HepG2 (cell line): ENCODE measurements around the gene TRDMT1. TPM values are rescaled to one million over a fixed set of nuclear protein-coding genes. Genes with fewer than 3 reads are reported as not detected.

Experiments
- ELF1 ChIP-seq: sonication (generic); formaldehyde crosslinking; IDR thresholded peaks from 2 replicates; pipeline ENCODE4 v1.4.0; 2020; ENCODE audit warnings: missing genetic modification reagents
- HNRNPH1 ChIP-seq: fragments of 200-400 bp; formaldehyde crosslinking; optimal IDR thresholded peaks from 2 replicates; pipeline ENCODE3; 2017; ENCODE audit warnings: mild to moderate bottlenecking, low read depth, low read length
- NFKB2 ChIP-seq: sonication (generic); formaldehyde crosslinking; IDR thresholded peaks from 2 replicates; pipeline ENCODE4 v1.4.0; 2020; ENCODE audit warnings: missing genetic modification reagents, borderline replicate concordance
- PBX2 ChIP-seq: IDR thresholded peaks from 2 replicates; pipeline ENCODE4 v1.6.1; 2016; ENCODE audit warnings: control low read depth
- PRPF4 ChIP-seq: fragments of 200-400 bp; formaldehyde crosslinking; IDR thresholded peaks from 2 replicates; pipeline ENCODE4 v1.6.1; 2016; ENCODE audit warnings: low read length, low read depth; ENCODE audit not compliant: poor library complexity, severe bottlenecking
- RERE ChIP-seq: IDR thresholded peaks from 2 replicates; pipeline ENCODE4 v1.6.1; 2016; ENCODE audit warnings: low read depth, missing genetic modification reagents, missing compliant biosample characterization
- SNAPC5 ChIP-seq: sonication (generic); formaldehyde crosslinking; IDR thresholded peaks from 2 replicates; pipeline ENCODE4 v1.8.1; 2023; ENCODE audit warnings: mild to moderate bottlenecking, missing genetic modification reagents, borderline replicate concordance
- THAP9 ChIP-seq: sonication (generic); formaldehyde crosslinking; IDR thresholded peaks from 2 replicates; pipeline ENCODE4; 2020; ENCODE audit warnings: missing genetic modification reagents, mild to moderate bottlenecking, borderline replicate concordance
- ZFX ChIP-seq: sonication (generic); formaldehyde crosslinking; IDR thresholded peaks from 2 replicates; pipeline ENCODE4 v1.4.0; 2020; ENCODE audit warnings: mild to moderate bottlenecking, low read depth, missing genetic modification reagents, moderate library complexity
- polyA plus RNA-seq, 8 experiments: library from polyadenylated mRNA; depleted of rRNA in 3 of 8; stranded (reverse) in 7 of 8; unstranded in 1 of 8; fragments of >200 nt; fragmentation: Illumina TruSeq in 4 of 8; extraction: Trizol in 4 of 8; gene quantifications; 2 replicates each; pipeline versions ENCODE4 v1.2.1 to v1.2.3, GENCODE V29; 2011 to 2016; ENCODE audit warnings: low read depth in 4 of 8, missing spikeins in 1 of 8, mixed read lengths in 1 of 8; ENCODE audit not compliant: insufficient read depth in 1 of 8
- total RNA-seq, 5 experiments: library from RNA; depleted of rRNA; stranded (reverse); fragments of >200 nt; fragmentation: Illumina TruSeq; extraction: Trizol; gene quantifications; 2 replicates each; pipeline ENCODE4 v1.2.3, GENCODE V29; 2016; ENCODE audit warnings: low read depth in 1 of 5

TRDMT1 gene
- total and polyA plus RNA-seq, 2 of the 13 experiments (the other 11 are each of a cell fraction or from before 2014, with no cell fraction given), result 2.0 to 3.0 TPM

- TF ChIP-seq RERE (CRISPR knock-in tag) (no peak), NFKB2 (no peak), SNAPC5 (CRISPR knock-in tag) (no peak), HNRNPH1 (no peak), THAP9 (CRISPR knock-in tag) (no peak), ELF1 (no peak), ZFX (CRISPR knock-in tag) (no peak), PBX2 (CRISPR knock-in tag) (no peak), PRPF4 (no peak)
Observed at GRCh38 chr10:17238445-17239291, 37.2 kb upstream of the TRDMT1 start (continued).
